ENCODE data around the gene CASK. TPM values are rescaled to one million over a fixed set of nuclear protein-coding genes. Genes with fewer than 3 reads are reported as not detected.

CASK gene
- total RNA-seq, 1 donor from 2014 or later = 13.4 TPM

DNA sequence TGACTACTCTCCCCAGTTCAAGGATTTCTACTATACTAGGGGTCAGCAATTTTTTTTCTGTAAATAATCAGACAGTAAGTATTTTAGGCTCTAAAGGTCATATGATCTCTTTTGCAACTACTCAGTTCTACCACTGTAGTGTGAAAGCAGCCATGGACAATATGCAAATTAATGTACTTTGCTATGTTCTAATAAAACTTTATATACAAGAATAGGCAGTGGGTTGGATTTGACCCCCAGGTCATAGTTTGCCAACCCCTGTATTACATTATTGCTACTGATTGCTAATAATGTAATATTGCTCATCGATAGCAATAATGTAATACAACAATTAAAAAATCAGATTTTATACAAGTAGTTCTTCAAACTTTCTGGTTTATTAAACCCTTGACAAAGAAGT is 293.8 kb downstream of the CASK start:
- no peak overlapping the region for H3K27ac ChIP-seq (replicated peaks)

GRCh38 chrX:41621222-41621723 is 302.1 kb downstream of the CASK start:
- TF ChIP-seq, protein P1, sequence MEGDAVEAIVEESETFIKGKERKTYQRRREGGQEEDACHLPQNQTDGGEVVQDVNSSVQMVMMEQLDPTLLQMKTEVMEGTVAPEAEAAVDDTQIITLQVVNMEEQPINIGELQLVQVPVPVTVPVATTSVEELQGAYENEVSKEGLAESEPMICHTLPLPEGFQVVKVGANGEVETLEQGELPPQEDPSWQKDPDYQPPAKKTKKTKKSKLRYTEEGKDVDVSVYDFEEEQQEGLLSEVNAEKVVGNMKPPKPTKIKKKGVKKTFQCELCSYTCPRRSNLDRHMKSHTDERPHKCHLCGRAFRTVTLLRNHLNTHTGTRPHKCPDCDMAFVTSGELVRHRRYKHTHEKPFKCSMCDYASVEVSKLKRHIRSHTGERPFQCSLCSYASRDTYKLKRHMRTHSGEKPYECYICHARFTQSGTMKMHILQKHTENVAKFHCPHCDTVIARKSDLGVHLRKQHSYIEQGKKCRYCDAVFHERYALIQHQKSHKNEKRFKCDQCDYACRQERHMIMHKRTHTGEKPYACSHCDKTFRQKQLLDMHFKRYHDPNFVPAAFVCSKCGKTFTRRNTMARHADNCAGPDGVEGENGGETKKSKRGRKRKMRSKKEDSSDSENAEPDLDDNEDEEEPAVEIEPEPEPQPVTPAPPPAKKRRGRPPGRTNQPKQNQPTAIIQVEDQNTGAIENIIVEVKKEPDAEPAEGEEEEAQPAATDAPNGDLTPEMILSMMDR (IDR thresholded peaks at IDR 0.05; ENCODE audit: borderline replicate concordance) = no peak
- Histone ChIP-seq H3K4me1 (no peaks in the 10 kb centered on the region), H3K27ac (replicated peaks) (no peak overlapping the region), H3K9me3 (replicated peaks) (no peaks in the 10 kb centered on the region), H3K4me3 (no peak overlapping the region), H3K27me3 (ENCODE audit: low read depth) (no peaks in the 10 kb centered on the region), H3K36me3 (peaks cover 4% of the 10 kb centered on the region)
- intact Hi-C loops (cut with micrococcal nuclease) = no loop called here
- DNase-seq = no peak

More for the DNA sequence above, 293.8 kb downstream of the CASK start:
- DNase-seq = no peak
- Histone ChIP-seq H3K36me3 (peaks cover 4% of the 10 kb centered on the region), H3K27me3 (ENCODE audit: low read depth) (no peaks in the 10 kb centered on the region), H3K4me1 (no peaks in the 10 kb centered on the region), H3K4me3 (no peak overlapping the region), H3K9me3 (replicated peaks) (no peaks in the 10 kb centered on the region)
- intact Hi-C loops (cut with micrococcal nuclease) = no loop called here
- TF ChIP-seq, protein P1 (IDR thresholded peaks at IDR 0.05; ENCODE audit: borderline replicate concordance) = no peak

DNA sequence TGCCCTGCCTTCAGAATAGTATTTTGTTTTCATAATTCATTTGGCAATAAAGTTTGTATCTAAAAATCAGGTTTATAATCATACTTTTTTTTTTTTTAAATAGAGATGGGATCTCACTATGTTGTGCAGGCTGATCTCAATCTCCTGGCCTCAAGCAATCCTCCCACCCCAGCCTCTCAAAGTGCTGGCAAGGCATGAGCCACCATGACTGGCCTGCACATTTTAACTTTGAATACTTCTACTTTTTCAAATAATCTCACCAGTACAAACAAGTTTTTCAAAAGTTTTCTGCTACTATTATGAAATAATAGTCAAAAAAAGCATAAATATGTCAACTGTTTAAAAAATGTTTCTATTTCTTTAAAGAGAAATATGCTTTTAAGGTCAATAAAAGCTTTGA is 304.1 kb downstream of the CASK start:
- TF ChIP-seq, protein P1 (IDR thresholded peaks at IDR 0.05; ENCODE audit: borderline replicate concordance) = no peak
- H3K36me3 ChIP-seq = no peaks in the 10 kb centered on the region
- H3K27ac ChIP-seq (replicated peaks) = no peak overlapping the region
- no peaks in the 10 kb centered on the region for H3K27me3 ChIP-seq (ENCODE audit: low read depth)
- intact Hi-C loops (cut with micrococcal nuclease) = no loop called here
- no peaks in the 10 kb centered on the region for H3K4me1 ChIP-seq
- no peak overlapping the region for H3K4me3 ChIP-seq
- DNase-seq = no peak
- no peaks in the 10 kb centered on the region for H3K9me3 ChIP-seq (replicated peaks)

DNA sequence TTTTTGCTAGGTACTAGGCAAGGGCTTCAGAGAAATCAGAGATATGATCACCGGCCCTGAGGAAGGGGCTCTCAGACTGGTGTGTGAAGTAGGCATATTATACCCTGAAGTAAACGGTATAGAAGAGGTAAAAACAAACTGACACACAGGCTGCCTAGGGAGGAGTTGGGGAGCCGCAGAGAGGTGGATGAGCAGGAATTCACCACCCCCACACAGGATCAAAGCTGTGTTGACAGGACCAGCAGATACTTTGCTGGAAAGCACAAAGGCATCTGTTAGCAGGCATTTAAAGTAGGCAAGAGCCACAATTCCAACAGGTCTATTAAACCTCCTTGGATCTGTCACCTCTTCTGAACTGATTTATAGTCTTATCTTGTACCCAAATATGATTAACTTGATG is 306.4 kb downstream of the CASK start:
- Histone ChIP-seq H3K36me3 (no peaks in the 10 kb centered on the region), H3K4me1 (no peaks in the 10 kb centered on the region), H3K4me3 (no peak overlapping the region), H3K27ac (replicated peaks) (no peak overlapping the region), H3K27me3 (ENCODE audit: low read depth) (no peaks in the 10 kb centered on the region), H3K9me3 (replicated peaks) (no peaks in the 10 kb centered on the region)
- no peak for DNase-seq
- intact Hi-C loops (cut with micrococcal nuclease) = no loop called here
- TF ChIP-seq, protein P1 (IDR thresholded peaks at IDR 0.05; ENCODE audit: borderline replicate concordance) = no peak

- no peaks in the 10 kb centered on the region for H3K27me3 ChIP-seq (ENCODE audit: low read depth)
- H3K9me3 ChIP-seq (replicated peaks) = no peaks in the 10 kb centered on the region
- H3K4me3 ChIP-seq = no peak overlapping the region
- H3K36me3 ChIP-seq = no peaks in the 10 kb centered on the region
- no peak for DNase-seq
- no peak overlapping the region for H3K27ac ChIP-seq (replicated peaks)
- no peaks in the 10 kb centered on the region for H3K4me1 ChIP-seq
- TF ChIP-seq, protein P1 (IDR thresholded peaks at IDR 0.05; ENCODE audit: borderline replicate concordance) = no peak
- intact Hi-C loops (cut with micrococcal nuclease) = no loop called here
Observed at GRCh38 chrX:41616255-41616654, 307.1 kb downstream of the CASK start.

Measured in left ventricle myocardium inferior (tissue), 1 donor.